Measurements from ENCODE around the gene WDR45B. TPM values are rescaled to one million over a fixed set of nuclear protein-coding genes. Genes with fewer than 3 reads are reported as not detected.

The WDR45B gene
- total and polyA plus RNA-seq, 2 donors (not counting 3 experiments of a cell fraction or from before 2014, with no cell fraction given) = 62.0 to 76.7 TPM

DNA sequence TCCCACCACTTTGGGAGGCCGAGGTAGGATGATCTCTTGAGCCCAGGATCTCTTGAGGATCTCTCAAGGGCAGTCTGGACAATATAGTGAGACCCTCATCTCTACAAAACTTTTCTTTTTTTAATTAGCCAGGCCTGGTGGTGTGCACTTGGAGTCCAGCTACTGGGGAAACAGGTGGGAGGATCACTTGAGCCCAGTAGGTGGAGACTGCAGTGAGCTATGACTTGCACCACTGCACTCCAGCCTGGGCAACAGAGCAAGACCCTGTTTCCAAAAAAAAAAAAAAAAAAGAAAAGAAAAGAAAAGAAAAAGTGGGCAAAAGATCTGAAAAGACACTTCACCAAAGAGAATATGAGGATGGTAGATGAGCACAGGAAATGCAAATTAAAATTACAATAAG lies 35.3 kb upstream of the WDR45B start:
- no peak for FAIRE-seq
- POLR2A ChIA-PET = no interaction called here

More for the DNA sequence above, 35.3 kb upstream of the WDR45B start:
- CTCF ChIA-PET = no interaction called here
- TF ChIP-seq JUN (IDR thresholded peaks at IDR 0.05; ENCODE audit: borderline replicate concordance, insufficient read depth, insufficient read length, low read depth) (no peak), GATA2 (IDR thresholded peaks at IDR 0.05; ENCODE audit: insufficient read depth, insufficient read length, low read depth, low read length) (no peak), EZH2 (IDR thresholded peaks at IDR 0.05; ENCODE audit: borderline replicate concordance, low read depth, low read length, severe bottlenecking) (no peak), POLR2A (IDR thresholded peaks at IDR 0.05; ENCODE audit: low read depth, low read length) (no peak), MYC (IDR thresholded peaks at IDR 0.05; ENCODE audit: low read depth, low read length) (no peak), POLR2AphosphoS5 (IDR thresholded peaks at IDR 0.05; ENCODE audit: insufficient read depth, low read depth, low read length) (no peak), FOS (IDR thresholded peaks at IDR 0.05; ENCODE audit: borderline replicate concordance, insufficient read depth, low read length) (no peak)
- TF ChIP-seq, protein P1, sequence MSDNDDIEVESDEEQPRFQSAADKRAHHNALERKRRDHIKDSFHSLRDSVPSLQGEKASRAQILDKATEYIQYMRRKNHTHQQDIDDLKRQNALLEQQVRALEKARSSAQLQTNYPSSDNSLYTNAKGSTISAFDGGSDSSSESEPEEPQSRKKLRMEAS (IDR thresholded peaks at IDR 0.05; ENCODE audit: insufficient read depth, insufficient read length) = no peak
- TF ChIP-seq, protein P2, sequence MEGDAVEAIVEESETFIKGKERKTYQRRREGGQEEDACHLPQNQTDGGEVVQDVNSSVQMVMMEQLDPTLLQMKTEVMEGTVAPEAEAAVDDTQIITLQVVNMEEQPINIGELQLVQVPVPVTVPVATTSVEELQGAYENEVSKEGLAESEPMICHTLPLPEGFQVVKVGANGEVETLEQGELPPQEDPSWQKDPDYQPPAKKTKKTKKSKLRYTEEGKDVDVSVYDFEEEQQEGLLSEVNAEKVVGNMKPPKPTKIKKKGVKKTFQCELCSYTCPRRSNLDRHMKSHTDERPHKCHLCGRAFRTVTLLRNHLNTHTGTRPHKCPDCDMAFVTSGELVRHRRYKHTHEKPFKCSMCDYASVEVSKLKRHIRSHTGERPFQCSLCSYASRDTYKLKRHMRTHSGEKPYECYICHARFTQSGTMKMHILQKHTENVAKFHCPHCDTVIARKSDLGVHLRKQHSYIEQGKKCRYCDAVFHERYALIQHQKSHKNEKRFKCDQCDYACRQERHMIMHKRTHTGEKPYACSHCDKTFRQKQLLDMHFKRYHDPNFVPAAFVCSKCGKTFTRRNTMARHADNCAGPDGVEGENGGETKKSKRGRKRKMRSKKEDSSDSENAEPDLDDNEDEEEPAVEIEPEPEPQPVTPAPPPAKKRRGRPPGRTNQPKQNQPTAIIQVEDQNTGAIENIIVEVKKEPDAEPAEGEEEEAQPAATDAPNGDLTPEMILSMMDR (IDR thresholded peaks at IDR 0.05; ENCODE audit: extremely low read depth in 1 of 2, insufficient read depth in 1 of 2, low read depth in 1 of 2, low read length in 2 of 2) = no peak
- no peak for DNase-seq (ENCODE audit: low read depth, low spot score)
- Histone ChIP-seq H3K9me1 (replicated peaks; ENCODE audit: control insufficient read depth, extremely low read depth, insufficient read depth, low read length) (no peaks in the 10 kb centered on the region), H3K36me3 (ENCODE audit: control insufficient read depth in 2 of 2, extremely low read depth in 1 of 2, insufficient read depth in 2 of 2, low read length in 2 of 2) (no peaks in the 10 kb centered on the region), H3K27me3 (ENCODE audit: control insufficient read depth in 2 of 2, insufficient read depth in 2 of 2, low read length in 2 of 2) (no peaks in the 10 kb centered on the region), H3K9me3 (replicated peaks; ENCODE audit: control insufficient read depth, insufficient read depth, low read length) (no peaks in the 10 kb centered on the region), H3K79me2 (ENCODE audit: control insufficient read depth, insufficient read depth, low read length) (no peaks in the 10 kb centered on the region), H3K4me3 (replicated peaks in 1 of 3; ENCODE audit: insufficient read depth in 1 of 3, low read depth in 1 of 3, low read length in 3 of 3) (no peak overlapping the region), H3K4me2 (ENCODE audit: insufficient read depth, low read length) (no peak overlapping the region), H2AFZ (ENCODE audit: low read depth, low read length) (no peak overlapping the region), H4K20me1 (replicated peaks; ENCODE audit: control insufficient read depth, extremely low read depth, insufficient read depth, low read length) (no peaks in the 10 kb centered on the region), H3K9ac (replicated peaks; ENCODE audit: extremely low read depth, insufficient read depth, low read length) (no peak overlapping the region), H3K27ac (ENCODE audit: insufficient read depth, low read depth, low read length) (no peak overlapping the region), H3K4me1 (ENCODE audit: control insufficient read depth, extremely low read depth, insufficient read depth, low read length) (no peaks in the 10 kb centered on the region)
- dilution Hi-C loops (cut with MboI; ENCODE audit: extremely low pct_ligation_motif_present, low sequenced_read_pairs) = no loop called here
- BruUV-seq (replicated peaks) = no TSS peak
- intact Hi-C loops (cut with micrococcal nuclease) = no loop called here
